HCEC 1CT (cell line): ENCODE results near the gene SAMD1.

Experiments used
- DNase-seq: peaks from one replicate; pipeline ENCODE4 v3.0.0-alpha.2; 2017

The SAMD1 gene

DNA sequence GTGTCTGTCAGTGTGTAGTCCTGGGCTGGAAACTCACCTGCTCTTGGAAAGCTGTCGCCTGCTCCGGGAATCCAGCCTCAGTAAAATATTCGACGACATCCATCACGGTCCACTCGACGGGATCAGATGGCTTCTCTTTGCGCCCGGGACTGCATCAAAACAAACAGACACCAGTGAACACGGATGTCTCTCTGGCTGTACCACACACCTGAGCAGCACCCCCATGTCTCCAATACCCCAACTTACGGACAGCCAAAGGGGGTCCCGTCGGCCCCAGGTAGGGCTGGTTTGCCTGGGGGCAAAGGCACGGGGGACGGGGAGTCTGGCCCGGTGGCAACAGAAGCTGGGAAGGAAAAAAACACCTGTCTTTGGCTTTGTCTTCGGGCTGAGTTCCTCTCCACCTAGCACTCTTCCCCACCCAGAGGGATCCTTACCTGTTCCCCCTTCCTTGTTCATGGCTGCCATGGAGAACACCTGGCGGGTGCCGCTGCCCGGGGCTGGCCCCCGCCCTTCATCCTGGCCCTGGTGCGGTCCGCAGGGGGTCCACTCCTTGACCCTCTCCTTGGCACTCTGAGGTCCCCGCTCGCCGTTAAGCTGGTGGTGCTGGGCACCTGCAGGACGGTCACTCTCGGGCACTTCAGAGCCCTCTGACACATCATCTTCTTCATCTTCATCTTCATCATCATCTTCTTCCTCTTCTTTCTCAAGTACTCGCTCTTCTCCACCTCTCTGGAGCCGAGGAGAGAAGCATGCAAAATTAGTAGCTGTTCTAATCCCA lies 1.7 kb downstream of the SAMD1 start:
- DNase-seq: no peak

DNA sequence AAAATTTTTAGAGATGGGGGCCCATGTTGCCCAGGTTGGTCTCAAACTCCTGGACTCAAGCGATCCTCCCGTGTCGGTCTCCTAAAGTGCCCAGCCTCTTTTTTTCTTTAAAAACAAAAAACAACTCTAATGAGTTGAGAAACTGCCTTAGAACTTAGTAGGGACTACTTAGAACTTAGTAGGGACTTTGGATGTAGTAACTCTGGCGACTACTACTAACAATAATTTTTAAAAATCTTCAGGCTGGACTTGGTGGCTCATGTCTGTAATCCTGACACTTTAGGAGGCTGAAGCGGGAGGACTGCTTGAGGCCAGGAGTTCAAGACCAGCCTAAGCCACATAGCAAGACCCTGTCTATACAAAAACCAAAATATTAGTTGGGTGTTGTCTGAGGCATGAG lies 4.5 kb downstream of the SAMD1 start:
- no peak for DNase-seq

DNA sequence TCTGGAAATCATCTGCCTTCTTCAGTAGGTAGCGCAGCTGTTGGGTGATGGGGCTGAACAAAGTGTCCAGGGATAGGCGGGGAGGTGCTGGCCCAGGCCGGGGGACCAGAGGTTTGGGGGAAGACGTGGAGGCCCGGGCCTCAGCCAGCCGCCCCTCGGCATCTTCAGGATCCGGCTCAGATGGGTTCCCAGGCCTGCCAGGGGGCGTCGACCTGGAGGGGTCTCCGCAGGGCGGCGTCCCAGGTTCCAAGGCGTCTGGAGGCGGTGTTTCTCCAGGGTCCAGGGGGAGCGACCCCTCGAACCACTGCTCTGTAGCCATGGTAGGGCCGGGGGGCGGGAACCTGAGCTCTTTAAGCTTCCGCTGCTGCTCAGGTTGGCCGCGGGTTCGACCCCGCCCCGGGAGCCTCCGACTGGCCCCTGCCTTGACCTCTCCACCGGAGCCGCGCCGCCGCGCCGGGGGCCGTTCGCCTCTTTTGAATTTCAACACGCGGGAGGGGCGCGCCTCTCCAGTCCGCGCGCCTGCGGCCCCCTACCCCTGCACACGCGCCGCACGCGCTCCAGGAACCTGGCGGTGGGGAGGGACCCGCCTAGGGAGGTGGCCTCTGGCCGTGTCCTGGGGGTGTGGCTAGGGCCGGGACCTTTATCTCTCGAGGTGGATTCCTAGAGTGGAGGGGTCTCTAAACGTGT lies 5.1 kb downstream of the SAMD1 start, which contains the start of gene C19orf67:
Gene C19orf67 (minus strand): TSS at position 475 of the 687 bp plus-strand sequence. CDS start 156 bp downstream, at position 319.
- DNase-seq: no peak

DNA sequence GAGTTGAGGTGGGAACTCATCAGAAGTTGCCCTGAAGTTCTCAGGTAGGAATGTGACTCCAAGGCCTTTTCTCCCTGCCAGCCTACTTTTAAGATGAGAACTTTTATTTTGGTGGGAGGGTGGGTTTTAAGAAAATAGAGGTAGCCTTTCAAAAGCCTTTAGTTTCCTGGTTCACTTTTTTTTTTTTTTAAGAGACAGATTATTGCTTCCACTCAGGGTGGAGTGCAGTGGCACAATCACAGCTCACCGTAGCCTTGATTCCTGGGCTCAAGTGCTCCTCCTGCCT lies 7.9 kb downstream of the SAMD1 start:
- no peak for DNase-seq

DNA sequence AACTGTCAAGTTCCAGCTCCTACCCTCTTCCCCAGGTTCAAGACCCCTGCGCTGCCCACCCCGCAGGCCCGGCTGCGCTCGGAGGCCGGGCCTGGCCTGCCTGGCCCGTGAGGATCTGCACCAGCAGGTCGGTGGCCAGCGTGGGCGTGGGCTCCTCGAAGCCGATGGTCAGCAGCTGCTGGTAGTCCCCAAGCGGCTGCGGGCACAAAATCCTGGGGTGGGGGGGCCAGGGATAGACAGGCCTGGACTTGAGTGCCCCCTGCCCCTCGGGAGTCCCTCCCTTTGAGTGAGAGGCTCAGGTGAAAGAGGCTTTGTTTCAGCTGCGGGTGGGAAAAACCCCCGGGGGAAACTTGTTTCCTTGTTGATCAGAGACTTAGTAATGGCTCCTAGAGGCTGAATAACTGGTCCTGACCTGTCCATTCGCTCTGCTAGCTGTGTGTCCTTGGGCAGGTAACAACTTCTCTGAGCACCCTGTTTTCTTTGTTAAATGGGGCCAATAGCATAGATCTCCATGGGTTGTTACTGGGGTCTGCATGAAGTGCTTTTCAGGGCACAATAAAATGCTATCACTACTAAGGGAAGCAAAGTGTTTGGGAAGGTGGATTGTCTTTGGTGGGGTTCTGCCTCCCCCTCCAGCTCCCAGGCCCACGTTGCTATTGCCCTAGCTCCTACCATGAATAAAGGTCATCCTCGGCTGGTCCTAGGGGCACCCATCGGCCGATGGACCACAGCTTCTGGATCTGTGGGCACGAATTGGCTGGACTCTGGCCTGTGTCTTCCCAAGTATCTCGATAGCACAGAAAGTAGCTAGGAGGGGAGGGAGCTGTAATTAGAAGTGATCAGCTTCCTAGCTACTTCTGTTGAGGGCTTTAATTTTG lies 8.5 kb downstream of the SAMD1 start:
- no peak for DNase-seq

DNA sequence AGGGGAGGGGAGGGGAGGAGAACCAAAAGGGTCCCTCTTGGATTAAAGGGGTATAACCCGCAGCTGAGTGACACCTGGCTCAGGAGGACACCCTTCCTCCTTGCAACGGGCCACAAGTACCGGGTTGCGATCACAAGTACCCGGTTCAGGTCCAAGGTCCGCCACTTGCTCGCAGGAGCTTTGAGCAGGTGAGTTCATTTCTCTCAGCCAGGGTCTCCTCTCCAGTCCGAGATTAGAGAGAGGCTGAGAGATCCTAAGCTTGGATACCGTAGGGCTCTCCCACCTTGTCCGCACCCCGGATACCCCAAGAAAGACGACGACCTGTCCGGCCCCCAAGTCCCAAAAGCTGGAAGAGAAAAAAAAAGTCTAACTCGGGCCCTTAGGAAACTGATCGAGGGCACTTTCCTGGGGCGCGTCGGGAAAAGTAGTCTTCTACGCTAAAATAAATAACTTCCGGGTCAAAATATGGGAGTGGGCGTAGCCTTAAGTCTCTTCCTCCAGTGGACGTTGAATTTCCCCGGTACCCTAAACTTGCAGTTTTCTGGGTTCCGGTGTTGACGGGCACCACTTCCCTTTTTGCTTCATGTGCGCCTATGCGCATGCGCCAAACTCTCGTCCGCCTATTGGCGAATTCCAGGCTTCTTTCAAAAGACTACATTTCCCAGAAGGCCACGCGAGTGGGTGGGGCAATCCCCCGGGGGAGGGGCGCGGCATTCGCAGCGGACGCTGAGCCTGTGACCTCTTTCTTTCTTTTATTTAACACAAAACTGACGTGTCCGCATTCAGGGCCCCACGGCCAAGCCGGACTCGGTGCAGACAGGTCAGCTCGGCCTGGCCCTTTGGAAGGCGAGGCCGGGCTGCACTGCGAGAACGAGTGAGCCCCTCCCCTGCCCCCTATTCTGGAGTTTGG lies 9.4 kb downstream of the SAMD1 start:
- DNase-seq: peak; percentile 98

DNA sequence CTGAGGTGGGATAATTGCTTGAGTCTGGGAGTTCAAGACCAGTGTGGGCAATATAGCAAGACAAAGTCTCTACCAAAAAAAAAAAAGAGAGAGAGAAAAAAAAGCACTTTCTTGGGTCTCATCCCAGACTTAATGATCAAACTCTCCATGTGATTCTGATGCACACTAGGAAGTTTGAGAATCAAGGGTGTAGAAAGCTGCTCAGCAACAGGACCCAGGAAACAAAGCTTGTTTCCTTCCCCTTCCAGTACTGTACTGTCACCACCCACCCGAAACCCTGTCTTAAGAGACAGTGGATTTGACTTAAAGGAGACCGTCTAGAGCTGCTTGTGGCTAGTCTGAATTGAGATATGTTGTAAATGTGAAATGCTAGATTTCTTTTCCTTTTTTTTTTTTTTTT lies 12.1 kb downstream of the SAMD1 start:
- DNase-seq: no peak

DNA sequence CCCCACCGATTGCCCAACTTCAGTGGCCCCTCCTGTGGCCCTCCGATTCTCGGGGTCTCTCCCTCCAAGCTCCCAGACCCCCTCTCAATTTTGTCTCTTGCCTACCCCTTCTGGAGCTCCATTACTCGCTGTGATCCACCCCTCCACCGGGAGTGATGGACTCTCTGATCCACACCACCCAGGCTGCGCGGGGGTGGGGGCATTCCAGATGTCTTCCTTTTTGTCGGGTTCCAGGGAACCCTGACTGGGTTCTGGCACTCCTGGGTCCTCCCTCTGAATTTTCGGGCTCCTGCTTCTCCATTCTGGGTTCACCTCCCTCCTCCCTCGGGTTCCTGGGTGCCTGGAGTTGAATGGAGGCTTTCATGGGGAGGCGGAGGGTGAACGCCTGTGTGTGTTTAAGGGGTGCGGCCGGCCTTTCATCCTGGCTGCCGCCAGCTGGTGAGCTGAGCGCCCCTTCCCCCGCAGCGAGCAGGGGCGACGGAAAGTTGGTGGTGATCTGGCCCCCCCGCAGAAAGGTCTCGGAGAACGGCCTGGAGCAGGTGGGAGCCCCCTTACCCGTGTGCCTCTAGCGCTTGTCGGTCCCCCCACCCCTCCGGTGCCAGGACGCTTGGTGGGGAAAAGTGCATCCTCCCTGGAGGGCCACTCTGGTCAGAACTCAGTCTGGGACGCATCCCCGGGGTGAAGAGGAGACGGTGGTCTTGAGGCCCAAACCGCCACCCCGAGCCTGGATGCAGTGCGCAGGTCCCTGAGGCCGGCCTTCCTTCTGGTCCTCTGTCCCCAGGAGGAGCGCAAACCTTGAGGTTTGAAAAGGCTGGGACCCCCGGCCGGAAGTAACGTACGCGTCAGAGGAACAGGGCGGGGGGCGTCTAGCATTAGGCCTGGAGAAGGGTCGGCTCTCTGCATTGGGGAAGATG lies 16.4 kb downstream of the SAMD1 start:
- no peak for DNase-seq

DNA sequence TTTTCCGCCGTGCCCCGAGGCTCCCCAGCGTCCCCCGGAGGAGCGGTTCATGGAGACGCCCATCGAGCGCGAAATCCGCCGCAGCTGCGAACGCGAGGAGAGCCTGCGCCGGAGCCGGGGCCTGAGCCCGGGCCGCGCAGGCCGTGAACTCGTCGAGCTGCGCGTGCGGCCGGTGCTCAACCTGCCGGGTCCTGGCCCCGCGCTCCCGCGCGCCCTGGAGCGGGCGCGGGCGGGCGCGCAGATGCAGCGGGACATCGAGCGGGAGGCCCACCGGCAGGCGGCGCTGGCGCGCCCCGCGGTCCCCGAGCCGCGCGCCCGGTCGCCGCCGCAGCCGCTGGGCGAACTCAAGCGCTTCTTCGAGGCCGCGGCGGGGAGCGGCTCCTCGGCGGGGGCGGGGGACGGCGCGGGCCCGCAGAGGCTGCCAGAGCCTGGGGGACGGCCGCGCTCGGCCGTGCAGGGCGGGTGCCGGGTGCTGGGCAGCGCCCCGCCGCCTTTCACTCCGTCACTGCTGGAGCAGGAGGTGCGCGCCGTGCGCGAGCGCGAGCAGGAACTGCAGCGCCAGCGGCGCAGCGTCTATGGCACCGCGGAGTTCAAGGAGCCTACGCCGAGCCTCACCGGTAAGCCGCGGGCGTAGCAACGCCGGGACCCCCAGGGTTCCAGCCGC lies 17.2 kb downstream of the SAMD1 start:
- DNase-seq: peak; percentile 70

DNA sequence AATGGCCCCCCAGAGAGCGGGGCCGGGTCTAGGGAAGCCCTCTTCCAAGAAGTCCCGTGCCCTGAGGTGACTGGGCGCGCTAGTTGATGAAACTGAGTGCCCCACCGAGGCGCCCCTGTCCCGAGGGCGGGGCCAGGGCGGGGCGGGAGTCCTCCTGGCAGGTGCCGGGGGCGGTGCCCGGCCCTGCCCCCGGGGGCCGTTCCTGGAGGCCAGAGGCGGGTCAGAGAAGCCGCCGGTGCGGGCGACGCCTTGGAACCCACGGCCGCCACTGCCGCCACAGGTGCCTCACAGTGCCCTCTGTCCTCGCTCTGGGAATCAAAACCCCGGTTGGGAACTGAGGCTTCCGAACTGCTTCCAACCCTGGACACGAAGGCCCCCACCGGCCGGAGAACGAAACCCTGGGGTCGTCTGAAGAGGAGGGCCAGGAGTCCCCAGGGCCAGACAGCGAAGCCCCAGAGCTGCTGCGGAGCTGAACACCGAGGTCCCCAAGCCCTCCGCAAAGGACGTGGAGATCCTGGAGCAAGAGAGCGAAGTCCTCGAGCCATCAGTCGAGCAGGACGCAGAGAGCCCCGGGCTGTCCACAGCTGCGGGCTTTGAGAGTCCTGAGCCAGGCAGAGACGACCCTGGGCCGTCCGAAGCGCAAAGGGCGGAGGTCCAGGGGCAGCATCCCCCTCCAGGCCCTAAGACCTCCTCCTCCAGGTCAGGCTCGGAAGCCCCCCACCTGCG lies 17.9 kb downstream of the SAMD1 start, which contains the start of gene MISP3:
Gene MISP3 (plus strand): TSS at position 252 of the 726 bp plus-strand sequence. CDS start 524 bp downstream, outside the sequence.
- DNase-seq: no peak

DNA sequence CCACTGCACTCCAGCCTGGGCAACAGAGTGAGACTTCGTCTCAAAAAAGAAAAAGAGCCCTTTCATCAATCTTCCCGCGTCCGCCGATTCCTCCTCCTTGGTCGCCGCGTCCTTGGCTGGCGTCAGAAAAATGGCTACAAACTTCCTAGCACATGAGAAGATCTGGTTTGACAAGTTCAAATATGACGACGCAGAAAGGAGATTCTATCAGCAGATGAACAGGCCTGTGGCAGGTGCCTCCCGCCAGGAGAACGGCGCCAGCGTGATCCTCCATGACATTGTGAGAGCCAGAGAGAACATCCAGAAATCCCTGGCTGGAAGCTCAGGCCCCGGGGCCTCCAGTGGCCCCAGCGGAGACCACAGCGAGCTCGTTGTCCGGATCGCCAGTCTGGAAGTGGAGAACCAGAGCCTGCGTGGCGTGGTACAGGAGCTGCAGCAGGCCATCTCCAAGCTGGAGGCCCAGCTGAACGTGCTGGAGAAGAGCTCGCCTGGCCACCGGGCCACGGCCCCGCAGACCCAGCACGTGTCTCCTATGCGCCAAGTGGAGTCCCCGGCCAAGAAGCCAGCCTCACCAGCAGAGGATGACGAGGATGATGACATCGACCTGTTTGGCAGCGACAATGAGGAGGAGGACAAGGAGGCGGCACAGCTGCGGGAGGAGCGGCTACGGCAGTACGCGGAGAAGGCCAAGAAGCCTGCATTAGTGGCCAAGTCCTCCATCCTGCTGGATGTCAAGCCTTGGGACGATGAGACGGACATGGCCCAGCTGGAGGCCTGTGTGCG lies 20.1 kb downstream of the SAMD1 start:
- DNase-seq: no peak

DNA sequence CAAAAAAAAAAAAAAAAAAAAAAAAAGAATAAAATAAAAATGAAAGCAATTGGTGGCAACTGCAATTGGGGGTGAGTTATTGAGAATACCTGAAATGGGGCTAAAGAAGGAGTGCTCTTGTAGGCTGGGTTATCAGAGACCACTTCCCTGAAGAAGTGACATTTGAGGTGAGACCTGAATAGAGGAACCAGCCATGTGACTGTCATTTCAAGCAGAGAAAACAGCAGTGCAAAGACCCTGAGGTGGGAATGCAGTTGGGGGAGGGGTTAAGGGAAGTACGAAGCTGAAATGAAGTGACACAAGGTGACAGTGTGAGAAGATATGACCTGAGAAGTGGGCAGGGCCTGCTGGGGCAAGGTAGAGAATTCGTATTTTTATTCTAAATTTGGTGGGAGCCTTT lies 24.4 kb downstream of the SAMD1 start:
- no peak for DNase-seq

DNA sequence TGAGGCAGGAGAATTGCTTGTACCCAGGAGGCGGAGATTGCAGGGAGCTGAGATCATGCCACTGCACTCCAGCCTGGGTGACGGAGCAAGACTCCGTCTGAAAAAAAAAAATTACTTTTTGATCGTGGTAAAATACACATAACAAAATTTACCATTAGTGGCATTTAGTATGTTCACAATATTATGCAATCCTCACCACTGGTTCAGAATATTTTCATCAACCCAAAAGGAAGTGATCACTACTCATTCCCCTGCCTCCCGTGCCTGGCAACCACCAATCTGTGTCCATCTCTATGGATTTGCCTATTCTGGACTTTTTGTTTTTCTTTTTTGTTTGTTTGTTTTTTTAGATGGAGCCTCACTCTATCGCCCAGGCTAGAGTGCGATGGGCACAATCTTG lies 27.4 kb downstream of the SAMD1 start:
- DNase-seq: no peak

DNA sequence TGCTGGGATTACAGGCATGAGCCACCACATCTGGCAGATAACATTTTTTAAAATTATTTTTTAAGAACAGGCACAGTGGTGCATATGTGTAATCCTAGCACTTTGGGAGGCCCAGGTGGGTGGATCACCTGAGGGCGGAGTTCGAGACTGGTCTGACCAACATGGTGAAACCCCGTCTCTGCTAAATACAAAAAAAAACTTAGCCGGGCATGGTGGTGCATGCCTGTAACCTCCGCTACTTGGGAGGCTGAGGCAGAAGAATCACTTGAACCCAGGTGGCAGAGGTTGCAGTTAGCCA lies 28.0 kb downstream of the SAMD1 start:
- no peak for DNase-seq

DNA sequence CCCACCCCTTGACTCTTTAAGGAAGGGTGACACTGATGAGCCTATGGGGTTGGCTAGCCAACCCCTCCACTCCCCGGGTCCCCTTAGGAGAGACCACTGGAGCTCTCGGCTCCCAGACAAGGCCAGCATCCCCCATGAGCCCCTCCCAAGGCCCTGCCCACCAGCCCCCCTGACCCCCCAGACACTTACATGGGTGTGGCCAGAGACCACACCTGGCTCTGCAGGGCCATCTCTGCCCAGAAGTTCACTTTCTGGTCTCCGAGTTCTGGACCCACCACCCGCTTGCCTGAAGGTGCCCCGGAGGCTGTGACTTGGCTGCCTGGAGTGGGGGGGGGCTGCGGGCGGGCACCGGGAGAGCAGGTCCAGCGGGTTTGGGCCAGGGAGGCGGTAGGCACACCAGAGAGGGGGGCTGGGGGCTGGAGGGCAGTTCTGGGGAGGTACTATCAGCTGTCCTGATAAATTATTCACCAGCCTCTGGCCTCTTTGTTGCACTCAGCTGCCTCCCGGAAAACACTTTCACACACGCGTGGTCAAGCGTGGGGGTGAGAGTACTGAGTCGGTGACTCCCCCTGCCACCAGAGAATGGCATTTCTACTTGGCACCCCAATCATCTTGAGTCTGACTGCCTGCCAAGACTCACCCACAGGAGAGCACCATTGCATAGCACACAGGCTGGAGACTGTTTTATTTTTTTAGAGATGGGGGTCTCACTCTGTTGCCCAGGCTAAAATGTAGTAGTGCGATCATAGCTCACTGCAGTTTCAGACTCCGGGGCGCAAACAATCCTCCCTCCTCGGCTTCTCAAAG lies 28.6 kb downstream of the SAMD1 start, which contains the start of gene PALM3:
Gene PALM3 (minus strand): TSS at position 326 of the 807 bp plus-strand sequence. CDS start 96 bp downstream, at position 230.
- no peak for DNase-seq

DNA sequence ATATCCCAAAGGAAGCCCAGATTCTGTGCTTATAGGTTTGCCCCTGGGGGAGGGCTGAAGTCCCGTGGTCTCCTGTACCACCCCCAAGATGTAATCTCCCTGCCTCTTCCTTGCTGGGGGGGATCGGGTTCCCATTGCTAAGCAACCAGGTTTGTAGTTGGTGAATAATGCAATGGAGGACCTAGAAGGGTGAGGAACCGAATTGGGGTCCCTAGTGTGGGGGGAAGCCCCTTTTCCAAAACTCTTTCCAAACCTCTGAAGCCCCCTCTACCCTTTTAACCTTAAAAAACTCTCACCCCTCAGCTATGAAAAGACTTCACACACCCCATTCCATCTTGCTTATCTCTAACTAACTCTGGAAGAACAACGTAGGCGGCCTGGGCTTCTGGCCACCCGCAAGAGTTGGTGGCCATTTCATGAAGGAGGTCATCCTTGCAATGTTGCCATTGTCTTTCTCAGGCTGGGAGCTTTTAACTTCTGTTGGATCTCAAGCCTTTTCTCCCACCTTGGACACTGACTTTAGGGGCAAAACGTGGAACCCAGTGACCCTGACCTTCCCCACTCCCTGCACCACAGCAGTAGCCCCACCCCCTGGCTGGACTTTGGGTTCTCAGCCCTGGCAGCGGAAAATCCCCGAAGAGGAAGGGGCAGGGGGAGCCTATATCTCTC lies 29.3 kb downstream of the SAMD1 start:
- DNase-seq: no peak

DNA sequence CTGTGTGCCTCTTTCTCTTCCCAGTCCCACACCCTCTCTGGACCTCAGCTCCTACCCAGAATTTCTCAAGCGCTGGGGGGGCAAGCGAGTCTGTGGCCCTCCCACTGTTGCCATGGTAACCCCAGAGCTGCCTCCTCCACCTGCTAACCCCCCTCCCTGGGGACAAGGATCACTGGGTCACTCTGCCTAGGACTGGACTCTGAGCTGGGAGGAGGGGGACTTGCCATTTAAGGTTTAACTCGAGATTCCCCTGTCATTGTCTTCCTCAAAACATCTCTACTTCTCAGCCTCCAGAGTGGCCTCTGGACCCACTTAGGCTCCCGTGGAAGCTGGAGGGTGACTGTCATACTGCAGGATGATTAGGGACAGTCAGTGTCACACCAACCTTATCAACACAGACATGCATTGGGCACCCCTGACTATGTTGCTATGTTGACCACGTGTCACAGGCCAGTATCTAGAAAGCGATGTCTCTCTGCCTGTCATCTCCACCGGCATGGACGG lies 30.8 kb downstream of the SAMD1 start:
- no peak for DNase-seq

DNA sequence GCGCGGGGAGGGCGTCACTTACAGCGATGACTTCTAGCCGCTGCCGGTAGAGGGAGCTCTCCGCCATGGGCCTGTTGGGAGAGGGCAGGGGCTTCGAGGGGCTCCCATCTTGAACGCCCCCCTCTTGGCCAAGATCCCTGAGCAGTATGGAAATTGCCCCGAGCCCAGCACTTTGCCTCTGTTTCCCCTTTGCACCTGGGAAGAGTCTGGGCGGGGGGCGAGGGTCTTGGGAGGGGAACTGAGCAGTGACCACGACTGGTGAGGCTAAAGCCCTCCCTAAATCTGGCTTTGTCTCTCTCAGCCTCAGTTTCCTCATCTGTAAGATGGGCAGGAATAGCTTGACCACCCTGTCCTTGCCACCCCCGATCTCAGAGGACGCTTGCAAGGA lies 31.5 kb downstream of the SAMD1 start:
- DNase-seq: no peak
